A673 (cell line): Measurements from ENCODE around the gene UCN. TPM values are rescaled to one million over a fixed set of nuclear protein-coding genes. Genes with fewer than 3 reads are reported as not detected.

ENCODE experiments used
- BruUV-seq: library from RNA; stranded (reverse); fragments of 400-500 nt; replicated peaks from 2 replicates; lab custom pipeline; 2021; lab: Mats Ljungman, UMichigan
- CTCF ChIA-PET: fragments of 300-600 bp; sonication (Branson Sonifier 250); formaldehyde crosslinking; loops from one replicate; lab custom pipeline; 2022; ENCODE audit warnings: antibody characterized with exemption; lab: Charles Lee
- POLR2A ChIA-PET: fragments of 300-600 bp; sonication (Branson Sonifier 250); formaldehyde crosslinking; loops from one replicate; lab custom pipeline; 2022; ENCODE audit warnings: antibody characterized with exemption; ENCODE audit not compliant: low non-redundant PET; lab: Charles Lee
- DNase-seq: peaks from one replicate; pipeline ENCODE4 v3.0.0-alpha.2; 2015; ENCODE audit warnings: low spot score
- H3K27ac ChIP-seq: fragments of 200-600 bp; sonication (generic); 2 replicates; pipeline ENCODE4 v1.5.1; 2016; ENCODE audit warnings: mixed run types, low read depth, mild to moderate bottlenecking, mixed read lengths, antibody characterized with exemption, low read length; ENCODE audit not compliant: poor library complexity, severe bottlenecking
- H3K27me3 ChIP-seq: fragments of 200-600 bp; sonication (generic); replicated peaks from 2 replicates; pipeline ENCODE4 v1.6.1; 2017; ENCODE audit warnings: mixed run types, low read depth, mild to moderate bottlenecking, mixed read lengths, antibody characterized with exemption, low read length; ENCODE audit not compliant: insufficient read depth, poor library complexity
- H3K36me3 ChIP-seq: fragments of 200-600 bp; sonication (generic); 2 replicates; pipeline ENCODE4 v1.6.1; 2016; ENCODE audit warnings: mixed run types, mild to moderate bottlenecking, mixed read lengths, antibody characterized with exemption, low read length; ENCODE audit not compliant: insufficient read depth, poor library complexity, severe bottlenecking
- H3K4me1 ChIP-seq: fragments of 200-600 bp; sonication (generic); 2 replicates; pipeline ENCODE4 v1.6.1; 2017; ENCODE audit warnings: mixed run types, mild to moderate bottlenecking, mixed read lengths, antibody characterized with exemption, low read length; ENCODE audit not compliant: insufficient read depth, poor library complexity, severe bottlenecking
- H3K4me3 ChIP-seq: fragments of 200-600 bp; sonication (generic); 2 replicates; pipeline ENCODE4 v1.5.1; 2016; ENCODE audit warnings: low read depth, mixed run types, mild to moderate bottlenecking, mixed read lengths, low read length; ENCODE audit not compliant: poor library complexity, severe bottlenecking
- H3K9me3 ChIP-seq: fragments of 200-600 bp; sonication (generic); 2 replicates; pipeline ENCODE4 v1.6.1; 2016; ENCODE audit warnings: mixed run types, low read depth, mild to moderate bottlenecking, mixed read lengths, antibody characterized with exemption, low read length; ENCODE audit not compliant: poor library complexity, severe bottlenecking
- CTCF ChIP-seq: fragments of 300-800, 200-600 bp; sonication (generic); conservative IDR thresholded peaks from 2 replicates; pipeline ENCODE4 v1.5.1; 2017; ENCODE audit warnings: low read depth, mild to moderate bottlenecking, antibody characterized with exemption, low read length, moderate library complexity, mixed read lengths
- EZH2 ChIP-seq: fragments of 200-600 bp; sonication (generic); IDR thresholded peaks from 2 replicates; pipeline ENCODE4 v1.6.1; 2017; ENCODE audit warnings: borderline replicate concordance, low read depth, mild to moderate bottlenecking, mixed read lengths, antibody characterized with exemption, low read length; ENCODE audit not compliant: poor library complexity, severe bottlenecking
- intact Hi-C: fragments of 100-400 bp; cut with micrococcal nuclease; formaldehyde crosslinking; loops from one replicate; pipeline ENCODE4 v1.10.0; 2022; ENCODE audit not compliant: unreplicated experiment
- total RNA-seq: library from RNA; stranded (reverse); gene quantifications from 2 replicates; pipeline ENCODE4 v1.2.3, GENCODE V29; 2021

The UCN gene
- total RNA-seq, 1 experiment from 2014 or later, result 0.64 TPM

DNA sequence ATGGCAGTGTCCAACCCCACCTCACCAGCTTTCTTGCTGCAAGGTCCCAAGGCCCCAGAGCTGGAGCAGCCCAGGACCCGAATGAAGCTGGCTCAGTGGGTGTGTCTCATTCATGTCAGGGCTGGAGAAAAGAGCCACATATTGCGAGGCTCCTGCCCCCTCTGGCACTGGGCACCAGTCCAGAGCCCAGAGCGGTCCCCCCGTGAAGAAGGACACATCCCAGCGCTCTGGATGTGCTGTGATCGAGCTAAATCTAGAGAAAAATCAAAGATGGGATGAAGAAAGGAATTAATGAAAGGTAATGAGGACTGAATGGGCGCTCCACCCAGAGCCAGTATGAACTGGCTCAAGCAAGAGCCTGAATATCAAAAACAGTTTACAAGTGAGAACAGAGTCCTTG, 27.9 kb upstream of the UCN start:
- no peak overlapping the region for H3K27ac ChIP-seq
- H3K27me3 ChIP-seq, result no peaks in the 10 kb centered on the region
- H3K4me1 ChIP-seq, result no peaks in the 10 kb centered on the region
- no peaks in the 10 kb centered on the region for H3K9me3 ChIP-seq
- no peak overlapping the region for H3K4me3 ChIP-seq
- peaks cover 53% of the 10 kb centered on the region for H3K36me3 ChIP-seq
- TF ChIP-seq EZH2 (no peak), CTCF (no peak)
- no peak for DNase-seq
- ChIA-PET CTCF (no interaction called here), POLR2A (no interaction called here)
- intact Hi-C loops, result no loop called here
- BruUV-seq, result no TSS peak

DNA sequence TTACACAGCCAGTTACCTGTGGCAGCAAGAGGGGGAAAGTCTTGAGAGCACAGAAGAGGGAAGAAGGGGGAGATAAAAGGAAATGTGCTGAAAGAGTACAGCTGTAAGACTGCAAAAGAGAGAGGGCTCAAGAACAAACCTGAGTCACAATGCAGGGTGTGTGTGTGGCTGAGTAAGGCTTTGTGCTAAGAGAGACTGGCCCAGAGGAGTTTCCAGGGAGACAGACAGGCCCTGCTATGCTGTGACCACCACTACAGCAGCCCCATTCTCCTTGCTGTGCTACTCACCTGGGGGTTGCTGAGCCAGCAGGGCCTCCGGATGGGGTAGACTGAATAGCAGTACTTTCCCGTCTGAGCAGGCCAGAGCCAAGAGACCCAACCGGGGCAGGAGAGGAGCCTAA, 27.1 kb upstream of the UCN start:
- ChIA-PET CTCF (no interaction called here), POLR2A (no interaction called here)
- Histone ChIP-seq H3K27me3 (no peaks in the 10 kb centered on the region), H3K36me3 (peaks cover 44% of the 10 kb centered on the region), H3K27ac (no peak overlapping the region), H3K9me3 (no peaks in the 10 kb centered on the region), H3K4me3 (no peak overlapping the region), H3K4me1 (no peaks in the 10 kb centered on the region)
- BruUV-seq, result no TSS peak
- intact Hi-C loops, result no loop called here
- TF ChIP-seq EZH2 (no peak), CTCF (no peak)
- DNase-seq, result no peak

GRCh38 chr2:27324720-27325119, 16.5 kb upstream of the UCN start:
- Histone ChIP-seq H3K4me1 (peaks cover 6% of the 10 kb centered on the region), H3K27ac (no peak overlapping the region), H3K9me3 (no peaks in the 10 kb centered on the region), H3K36me3 (peaks cover 33% of the 10 kb centered on the region), H3K4me3 (no peak overlapping the region), H3K27me3 (no peaks in the 10 kb centered on the region)
- no TSS peak for BruUV-seq
- no peak for DNase-seq
- ChIA-PET POLR2A (no interaction called here), CTCF (no interaction called here)
- intact Hi-C loops, result no loop called here
- TF ChIP-seq EZH2, result no peak
- TF ChIP-seq CTCF, result no peak
